Coronary artery (tissue), 2 donors: ENCODE measurements around the gene PAPOLA.

ENCODE experiments used
- DNase-seq: peaks from one replicate; pipeline ENCODE4 v3.0.0-alpha.2; 2017; ENCODE audit warnings: low spot score
- H3K27ac ChIP-seq, 2 donors: fragments of 200-600 bp; sonication (generic); one replicate each; pipeline ENCODE4 v1.5.1; 2016 to 2019
- H3K4me3 ChIP-seq: fragments of 200-600 bp; sonication (generic); 2 replicates; pipeline ENCODE4 v1.5.1; 2016; ENCODE audit warnings: mild to moderate bottlenecking, moderate library complexity
- CTCF ChIP-seq: fragments of 200-600 bp; sonication (generic); IDR thresholded peaks from one replicate; pipeline ENCODE4 v1.5.1; 2019; ENCODE audit warnings: antibody characterized with exemption

Gene PAPOLA

GRCh38 chr14:96584907-96585671 lies 82.9 kb downstream of the PAPOLA start:
- DNase-seq: no peak
- H3K4me3 ChIP-seq: no peak overlapping the region
- no peak overlapping the region for H3K27ac ChIP-seq
- no peak for TF ChIP-seq CTCF

GRCh38 chr14:96585672-96586013 lies 83.5 kb downstream of the PAPOLA start:
- Histone ChIP-seq H3K27ac (no peak overlapping the region), H3K4me3 (no peak overlapping the region)
- no peak for DNase-seq
- TF ChIP-seq CTCF: no peak

GRCh38 chr14:96586056-96586455 lies 83.9 kb downstream of the PAPOLA start:
- TF ChIP-seq CTCF: no peak
- no peak for DNase-seq
- H3K4me3 ChIP-seq: no peak overlapping the region
- H3K27ac ChIP-seq: no peak overlapping the region

GRCh38 chr14:96586921-96587822 lies 85.0 kb downstream of the PAPOLA start:
- no peak overlapping the region for H3K4me3 ChIP-seq
- peak; percentile 62 for DNase-seq

GRCh38 chr14:96587823-96588385 lies 85.7 kb downstream of the PAPOLA start:
- no peak for TF ChIP-seq CTCF
- no peak overlapping the region for H3K27ac ChIP-seq
- no peak overlapping the region for H3K4me3 ChIP-seq
- DNase-seq: no peak

More at GRCh38 chr14:96586921-96587822, 85.0 kb downstream of the PAPOLA start:
- TF ChIP-seq CTCF: no peak
- H3K27ac ChIP-seq: no peak overlapping the region

- no peak for TF ChIP-seq CTCF
- peak; percentile 45 for DNase-seq
- H3K27ac ChIP-seq: no peak overlapping the region
- no peak overlapping the region for H3K4me3 ChIP-seq
These were observed 86.5 kb downstream of the PAPOLA start for GRCh38 chr14:96588410-96589257.
